K562 (cell line): ENCODE measurements around the gene ANO8. TPM values are rescaled to one million over a fixed set of nuclear protein-coding genes. Genes with fewer than 3 reads are reported as not detected.

Source experiments
- ARID2 ChIP-seq: fragments of 450-650 bp; IDR thresholded peaks from 2 replicates; pipeline ENCODE4 v1.6.1; 2017; ENCODE audit warnings: antibody characterized with exemption, mild to moderate bottlenecking
- CTCF ChIP-seq, 3 experiments: IDR thresholded peaks in 2 of 3; conservative IDR thresholded peaks in 1 of 3; 2 replicates each; pipeline ENCODE4 v1.5.1; 2011 to 2012; ENCODE audit warnings: low read length in 3 of 3, mild to moderate bottlenecking in 3 of 3, control low read depth in 2 of 3, improper control_type of control experiment in 1 of 3, inconsistent platforms in 1 of 3, low read depth in 1 of 3, mixed read lengths in 1 of 3, moderate library complexity in 1 of 3; ENCODE audit not compliant: insufficient read depth in 2 of 3
- ELF1 ChIP-seq: fragments of 200-800 bp; sonication (Bioruptor generic); IDR thresholded peaks from 2 replicates; pipeline ENCODE4 v1.6.1; 2016; ENCODE audit warnings: missing genetic modification characterization, missing compliant biosample characterization
- FOXK1 ChIP-seq: sonication (generic); formaldehyde crosslinking; IDR thresholded peaks from 2 replicates; pipeline ENCODE4 v1.8.0; 2022; ENCODE audit warnings: missing genetic modification reagents, mild to moderate bottlenecking, borderline replicate concordance
- FOXO4 ChIP-seq: fragments of 450-650 bp; formaldehyde crosslinking; IDR thresholded peaks from 2 replicates; pipeline ENCODE4 v1.4.0; 2020; ENCODE audit warnings: mild to moderate bottlenecking, moderate library complexity
- NFE2L1 ChIP-seq: fragments of 450-650 bp; IDR thresholded peaks from 2 replicates; pipeline ENCODE4 v1.6.1; 2016; ENCODE audit warnings: missing genetic modification characterization, low read depth, mild to moderate bottlenecking, missing compliant biosample characterization, moderate library complexity, borderline replicate concordance
- NR2F6 ChIP-seq: fragments of 450-650 bp; formaldehyde crosslinking; IDR thresholded peaks from 2 replicates; pipeline ENCODE4 v1.4.0; 2020; ENCODE audit warnings: mild to moderate bottlenecking
- PBX2 ChIP-seq, 2 experiments: IDR thresholded peaks in 1 of 2; conservative IDR thresholded peaks in 1 of 2; 2 replicates each; pipeline ENCODE4 v1.6.1; 2016; ENCODE audit warnings: low read depth in 2 of 2, mild to moderate bottlenecking in 1 of 2, missing compliant biosample characterization in 1 of 2, missing genetic modification characterization in 1 of 2, moderate library complexity in 1 of 2
- TARDBP ChIP-seq: fragments of 450-650 bp; IDR thresholded peaks from 2 replicates; pipeline ENCODE4 v1.6.1; 2016
- polyA plus RNA-seq, 8 experiments: library from polyadenylated mRNA; depleted of rRNA in 4 of 8; stranded (reverse) in 5 of 8; unstranded in 3 of 8; fragments of >200 nt; fragmentation: Nextera tagmentation in 2 of 8; fragmentation: Illumina TruSeq in 1 of 8; extraction: Ambion mirVana in 2 of 8; extraction: Trizol in 1 of 8; gene quantifications; 2 replicates each; pipeline versions ENCODE4 v1.2.1 to v1.2.3, GENCODE V29; 2011 to 2014; ENCODE audit warnings: inconsistent platforms in 1 of 8, missing spikeins in 1 of 8
- total RNA-seq, 7 experiments: library from RNA; depleted of rRNA in 6 of 7; stranded (reverse); fragments of >200 nt in 6 of 7; fragmentation: Illumina TruSeq in 2 of 7; extraction: Trizol in 2 of 7; gene quantifications; 2 replicates each; pipeline versions ENCODE4 v1.2.1 to v1.2.3, GENCODE V29; 2011 to 2021; ENCODE audit warnings: low replicate concordance in 1 of 7

Gene ANO8
- total and polyA plus RNA-seq, 9 of the 15 experiments (the other 6 are each of a cell fraction or from before 2014, with no cell fraction given): 0.07 to 7.6 (median 2.3) TPM; not detected in 1

- TF ChIP-seq FOXK1 (CRISPR knock-in tag) (no peak), ARID2 (no peak), NFE2L1 (tag) (no peak), PBX2 (CRISPR knock-in tag; IDR thresholded peaks at IDR 0.05; ENCODE audit: low read depth) (no peak), PBX2 (tag; conservative IDR thresholded peaks at IDR 0.05; ENCODE audit: low read depth) (no peak; the same call in 1 of the 2 replicates), TARDBP (no peak), ELF1 (no peak), NR2F6 (CRISPR knock-in tag) (no peak), FOXO4 (CRISPR knock-in tag) (no peak), CTCF (IDR thresholded peaks at IDR 0.05 in 2 of 3, conservative IDR thresholded peaks at IDR 0.05 in 1 of 3; ENCODE audit: insufficient read depth in 2 of 3, low read depth in 1 of 3, low read length in 3 of 3) (peak in 2 of 3 experiments; percentile 26 to 33; a peak in 3 of 6 replicates)
Observed at GRCh38 chr19:17333611-17334413, 843 bp downstream of the ANO8 start (continued).
